NCI-H187 (cell line): ENCODE measurements around the gene GLUL.
"Not testable (repeated sequence)": the region's sequence is repeated elsewhere in the genome, so short reads cannot be mapped to it uniquely, and the experiment has no call there.

ENCODE experiments used
- DNase-seq, 2 experiments: peaks; one replicate each; lab custom pipeline; 2025; lab: John Stamatoyannopoulos, UW

Gene GLUL

GRCh38 chr1:182368358-182368757 lies 23.2 kb downstream of the GLUL start:
- no peak for DNase-seq

GRCh38 chr1:182367926-182368325 lies 23.7 kb downstream of the GLUL start:
- no peak for DNase-seq

GRCh38 chr1:182366596-182366995 lies 25.0 kb downstream of the GLUL start:
- DNase-seq: no peak

GRCh38 chr1:182359645-182360044 lies 31.9 kb downstream of the GLUL start:
- no peak for DNase-seq

- DNase-seq: peak; percentile 55 to 60
Observed at GRCh38 chr1:182357913-182358312, 33.7 kb downstream of the GLUL start.

- no peak for DNase-seq
Observed at GRCh38 chr1:182357171-182357570, 34.4 kb downstream of the GLUL start.

GRCh38 chr1:182355723-182356098 lies 35.9 kb downstream of the GLUL start:
- DNase-seq: no peak

- no peak for DNase-seq
Observed at GRCh38 chr1:182351790-182352364, 39.7 kb downstream of the GLUL start.

GRCh38 chr1:182350839-182351238 lies 40.8 kb downstream of the GLUL start:
- no peak for DNase-seq

DNA sequence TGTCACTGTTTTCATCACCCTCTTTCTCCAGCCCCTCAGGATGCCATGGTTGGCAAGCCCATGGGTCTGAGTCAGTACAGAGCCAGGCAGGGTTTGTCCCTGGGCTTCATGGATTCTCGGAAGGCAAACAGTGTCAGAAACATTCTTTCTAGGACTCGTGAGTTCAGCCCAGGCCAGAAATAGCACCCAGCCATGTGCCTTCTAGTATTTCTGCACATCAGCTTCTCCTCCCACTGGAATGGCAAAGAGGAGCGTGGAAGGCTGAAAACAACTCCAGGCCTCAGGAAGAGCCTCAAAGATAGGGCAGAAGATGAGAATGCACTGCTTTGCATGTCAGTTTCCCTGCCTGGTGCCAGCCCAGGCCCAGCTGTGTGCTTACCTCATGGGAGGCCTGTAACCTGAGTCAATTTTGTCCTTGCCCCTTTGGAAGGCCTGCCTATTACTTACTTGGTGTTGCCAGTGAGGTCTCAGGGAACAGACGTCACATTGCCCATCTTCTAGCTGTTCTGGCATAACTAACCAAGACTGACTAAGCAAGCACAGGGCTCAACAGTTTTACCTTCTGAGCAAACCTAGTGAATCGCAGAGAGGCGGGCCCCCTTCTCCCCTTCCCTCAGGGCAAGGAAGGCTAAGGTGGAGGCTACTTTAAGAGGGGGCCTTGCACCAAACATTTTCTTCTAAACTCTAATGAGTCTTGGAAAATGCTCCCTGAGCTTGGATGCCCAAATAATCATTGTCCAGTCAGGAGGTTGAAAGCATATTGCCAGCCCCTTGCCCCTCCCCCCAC lies 42.4 kb downstream of the GLUL start:
- DNase-seq: no peak

DNA sequence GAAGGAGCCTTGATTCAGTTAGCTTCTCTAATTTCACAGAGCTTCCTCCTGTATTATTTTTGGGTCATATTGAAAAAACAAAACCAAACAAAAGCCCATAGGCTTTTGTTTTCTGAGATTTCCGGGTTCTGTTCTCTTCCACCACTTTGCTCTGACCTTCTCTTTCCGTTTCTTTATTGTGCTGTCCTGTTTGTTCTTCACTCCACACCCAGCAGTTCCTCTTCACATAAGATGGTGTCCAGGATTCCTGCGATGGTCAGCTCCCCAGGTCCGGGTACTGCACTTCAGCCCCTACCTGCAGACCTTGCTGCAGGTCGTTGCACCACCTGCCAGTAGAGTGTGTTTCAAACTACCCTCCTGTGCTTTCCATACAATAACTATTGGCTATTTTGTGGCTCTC lies 44.6 kb downstream of the GLUL start:
- no peak for DNase-seq

DNA sequence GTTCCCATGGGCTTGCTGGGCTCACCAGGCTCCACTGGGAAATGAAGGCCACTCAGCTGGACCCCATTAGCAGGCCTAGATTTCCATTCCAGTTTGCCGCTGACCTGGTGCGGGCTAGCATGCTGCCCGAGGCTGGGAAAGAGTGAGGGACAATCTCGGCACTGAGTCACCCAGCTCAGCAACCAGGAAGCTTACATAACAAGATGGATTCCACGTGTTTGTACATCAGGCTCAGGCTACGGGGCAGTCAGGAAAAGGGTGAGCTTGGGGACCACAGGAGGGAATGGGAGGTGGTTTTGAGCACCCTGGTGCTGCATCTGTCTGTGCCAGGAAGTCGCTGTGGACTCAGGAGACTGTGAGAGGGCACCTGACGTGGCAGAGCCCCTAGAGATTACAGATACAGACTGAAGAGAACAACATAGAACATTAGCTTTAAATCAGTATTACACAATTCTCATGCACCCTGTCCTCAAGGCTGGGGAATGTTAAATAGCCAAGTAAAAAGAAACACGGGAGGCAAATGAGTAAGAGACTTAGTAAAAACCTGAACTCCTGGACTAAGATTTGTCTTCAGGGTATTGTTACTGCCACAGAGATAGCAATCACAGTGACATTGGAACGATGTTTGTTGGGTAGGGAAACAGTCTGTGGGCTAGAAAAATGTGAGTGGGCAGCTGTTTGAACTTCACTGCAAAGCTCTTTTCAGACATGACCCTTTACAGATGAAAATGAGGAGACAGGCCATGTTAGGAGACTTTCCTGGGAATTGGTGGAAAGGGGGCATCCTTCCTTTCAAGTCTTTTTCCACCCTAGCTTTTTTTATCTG lies 51.1 kb downstream of the GLUL start:
- no peak for DNase-seq

- no peak for DNase-seq
Observed at GRCh38 chr1:182339684-182340083, 51.9 kb downstream of the GLUL start.

DNA sequence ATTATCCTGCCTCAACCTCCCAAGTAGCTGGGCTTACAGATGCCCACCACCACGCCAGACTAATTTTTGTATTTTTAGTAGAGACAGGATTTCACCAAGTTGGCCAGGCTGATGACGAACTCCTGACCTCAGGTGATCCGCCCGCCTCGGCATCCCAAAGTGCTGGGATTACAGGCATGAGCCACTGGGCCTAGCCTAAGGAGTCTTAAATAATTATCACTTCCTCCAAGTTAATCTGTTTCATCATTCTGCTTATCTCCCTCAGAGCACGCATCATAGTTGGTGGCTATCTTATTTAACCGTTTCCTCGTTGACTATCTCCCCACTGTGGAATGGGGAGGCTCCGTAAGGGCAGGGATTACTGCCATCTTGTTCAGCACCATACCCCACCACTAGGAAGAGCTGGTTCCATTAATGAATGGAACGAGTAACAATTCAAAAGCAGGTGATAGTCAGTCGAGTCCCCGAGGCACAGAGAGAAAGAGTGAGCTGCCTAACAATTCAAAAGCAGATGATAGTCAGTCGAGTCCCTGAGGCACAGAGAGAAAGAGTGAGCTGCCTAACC lies 52.7 kb downstream of the GLUL start:
- DNase-seq: no peak

- DNase-seq: no peak
Observed at GRCh38 chr1:182337736-182338571, 53.6 kb downstream of the GLUL start.

DNA sequence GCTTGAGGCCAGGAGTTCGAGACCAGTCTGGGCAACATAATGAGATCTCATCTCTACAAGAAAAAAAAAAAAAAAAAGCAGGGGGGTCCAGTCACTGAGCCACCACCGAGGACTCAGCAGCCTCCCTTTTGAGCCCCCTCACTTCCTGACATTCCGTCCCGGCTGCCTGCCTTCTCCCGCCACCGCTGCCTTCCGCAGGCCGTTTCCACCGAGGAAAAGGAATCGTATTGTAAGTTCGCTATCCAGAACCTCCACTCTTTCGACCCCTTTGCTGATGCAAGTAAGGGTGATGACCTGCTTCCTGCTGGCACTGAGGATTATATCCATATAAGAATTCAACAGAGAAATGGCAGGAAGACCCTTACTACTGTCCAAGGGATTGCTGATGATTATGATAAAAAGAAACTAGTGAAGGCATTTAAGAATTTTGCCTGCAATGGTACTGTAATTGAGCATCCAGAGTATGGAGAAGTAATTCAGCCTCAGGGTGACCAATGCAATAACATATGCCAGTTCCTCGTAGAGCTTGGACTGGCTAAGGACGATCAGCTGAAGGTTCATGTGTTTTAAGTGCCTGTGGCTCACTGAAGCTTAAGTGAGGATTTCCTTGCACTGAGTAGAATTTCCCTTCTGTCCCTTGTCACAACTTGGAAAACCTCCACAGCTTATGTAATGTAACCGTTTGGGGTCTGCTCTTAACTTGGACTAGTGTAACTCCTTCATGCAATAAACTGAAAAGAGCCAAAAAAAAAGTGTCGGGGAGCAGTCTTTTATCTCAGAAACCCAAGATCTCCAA lies 55.6 kb downstream of the GLUL start:
- DNase-seq: no peak

DNA sequence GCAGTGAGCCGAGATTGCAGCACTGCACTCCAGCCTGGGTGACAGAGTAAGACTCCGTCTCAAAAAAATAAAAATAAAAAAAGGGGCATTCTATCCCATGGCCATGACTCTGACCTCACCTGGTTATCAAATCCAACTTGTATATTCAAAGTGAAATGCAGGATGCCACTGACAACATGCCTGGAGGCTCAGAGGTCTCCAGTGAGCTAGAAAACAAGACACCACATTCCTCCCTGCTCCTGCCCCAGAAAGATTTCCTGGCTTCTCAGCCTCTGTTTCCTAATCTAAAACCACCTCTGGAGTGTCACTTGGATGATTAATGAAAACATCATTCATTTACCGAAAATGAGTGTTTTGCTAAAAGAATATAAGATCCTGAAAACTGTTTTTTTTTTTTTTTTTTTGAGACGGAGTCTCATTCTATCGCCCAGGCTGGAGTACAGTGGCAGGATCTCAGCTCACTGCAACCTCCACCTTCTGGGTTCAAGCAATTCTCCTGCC lies 58.5 kb downstream of the GLUL start:
- not testable (repeated sequence) for DNase-seq

DNA sequence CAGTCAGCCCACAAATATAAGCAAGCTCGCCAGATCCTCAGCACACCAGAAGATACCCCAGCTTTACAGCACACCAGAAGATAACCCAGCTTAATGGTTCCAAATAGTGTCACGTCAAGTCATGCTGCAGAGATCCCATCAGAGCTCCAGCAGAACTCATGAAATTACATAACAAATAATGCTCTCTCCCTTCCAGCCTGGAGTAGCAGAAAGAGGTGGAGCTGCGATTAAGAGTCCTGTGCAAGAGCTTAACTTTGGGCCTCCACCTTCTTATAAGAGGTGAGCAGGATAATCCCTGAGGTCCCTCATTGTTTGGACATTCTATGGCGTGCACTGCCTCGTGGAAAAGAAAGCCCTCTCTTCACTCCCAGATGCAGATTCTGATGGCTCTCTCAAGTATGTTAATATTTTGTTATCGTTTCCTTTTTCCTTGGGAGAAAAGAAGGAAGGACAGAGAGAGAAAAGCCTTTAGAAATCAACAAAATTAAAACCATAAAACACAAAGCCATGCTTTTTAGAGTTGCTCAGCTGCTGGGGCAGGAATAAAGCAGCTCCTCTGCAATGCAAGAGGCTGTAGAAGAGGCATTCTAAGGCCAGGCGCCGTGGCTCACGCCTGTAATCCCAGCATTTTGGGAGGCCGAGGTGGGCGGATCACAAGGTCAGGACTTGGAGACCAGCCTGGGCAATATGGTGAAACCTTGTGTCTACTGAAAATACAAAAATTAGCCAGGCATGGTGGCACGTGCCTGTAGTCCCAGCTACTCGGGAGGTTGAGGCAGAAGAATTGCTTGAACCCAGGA lies 59.1 kb downstream of the GLUL start:
- no peak for DNase-seq
